ENCODE data around the gene CPED1.
"Not testable (repeated sequence)": the region's sequence is repeated elsewhere in the genome, so short reads cannot be mapped to it uniquely, and the experiment has no call there.

CPED1 gene

DNA sequence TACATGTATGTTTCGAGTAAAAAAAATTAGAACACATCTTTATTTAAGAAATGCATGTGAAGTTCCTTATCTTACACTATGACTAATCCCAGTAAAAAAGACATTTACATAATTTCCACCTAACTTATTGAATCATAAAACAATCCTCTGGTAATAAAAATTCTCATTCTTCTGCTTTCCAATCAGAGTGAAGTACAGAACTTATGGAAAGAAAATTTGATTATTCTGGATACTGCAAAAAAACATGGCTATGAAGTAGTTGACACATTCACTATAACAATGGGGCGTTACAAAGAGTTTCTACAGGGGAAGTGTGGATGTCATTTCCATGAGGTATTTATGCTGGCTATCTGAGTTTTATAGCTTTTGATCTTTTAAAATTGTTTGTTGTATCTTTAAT is 282.6 kb downstream of the CPED1 start:
- no peak for DNase-seq

DNA sequence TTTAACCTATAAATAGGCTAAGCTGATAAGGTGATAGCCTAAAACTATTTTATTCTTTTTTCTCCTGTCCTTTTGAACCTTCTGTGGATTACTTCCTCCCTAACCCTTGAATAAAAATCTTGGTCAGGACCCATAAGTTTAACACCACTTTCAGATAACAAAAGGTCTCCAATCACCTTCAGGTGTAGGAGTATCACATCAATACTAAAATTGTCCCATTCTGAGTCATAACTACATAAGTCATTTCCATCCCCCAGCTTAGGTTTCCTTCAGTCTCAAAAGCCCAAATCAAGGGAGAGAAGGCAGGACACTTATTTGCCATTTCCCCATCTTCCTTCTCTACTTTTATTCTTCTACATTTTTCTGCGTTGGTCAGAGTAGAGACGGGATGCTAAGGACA is 283.4 kb downstream of the CPED1 start:
- no peak for DNase-seq

DNA sequence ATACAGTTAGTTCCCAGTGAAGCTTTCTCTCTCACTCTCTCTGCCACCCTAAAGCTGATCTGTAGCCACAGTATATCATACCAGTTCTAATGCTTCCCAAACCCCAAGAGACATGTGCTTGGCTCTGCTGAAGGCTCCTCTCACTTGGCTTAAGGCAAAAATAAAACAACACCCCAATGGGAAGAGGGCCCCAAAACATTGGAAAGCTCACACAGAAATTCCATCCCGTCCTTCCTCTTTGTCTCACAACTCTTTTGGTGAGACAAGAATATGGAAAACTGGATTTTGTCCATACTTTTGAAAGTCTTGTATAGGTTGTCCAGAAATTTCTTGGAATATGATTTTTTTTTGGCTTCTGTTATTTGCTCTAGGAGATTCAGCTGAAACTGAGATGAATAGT is 284.2 kb downstream of the CPED1 start:
- no peak for DNase-seq

DNA sequence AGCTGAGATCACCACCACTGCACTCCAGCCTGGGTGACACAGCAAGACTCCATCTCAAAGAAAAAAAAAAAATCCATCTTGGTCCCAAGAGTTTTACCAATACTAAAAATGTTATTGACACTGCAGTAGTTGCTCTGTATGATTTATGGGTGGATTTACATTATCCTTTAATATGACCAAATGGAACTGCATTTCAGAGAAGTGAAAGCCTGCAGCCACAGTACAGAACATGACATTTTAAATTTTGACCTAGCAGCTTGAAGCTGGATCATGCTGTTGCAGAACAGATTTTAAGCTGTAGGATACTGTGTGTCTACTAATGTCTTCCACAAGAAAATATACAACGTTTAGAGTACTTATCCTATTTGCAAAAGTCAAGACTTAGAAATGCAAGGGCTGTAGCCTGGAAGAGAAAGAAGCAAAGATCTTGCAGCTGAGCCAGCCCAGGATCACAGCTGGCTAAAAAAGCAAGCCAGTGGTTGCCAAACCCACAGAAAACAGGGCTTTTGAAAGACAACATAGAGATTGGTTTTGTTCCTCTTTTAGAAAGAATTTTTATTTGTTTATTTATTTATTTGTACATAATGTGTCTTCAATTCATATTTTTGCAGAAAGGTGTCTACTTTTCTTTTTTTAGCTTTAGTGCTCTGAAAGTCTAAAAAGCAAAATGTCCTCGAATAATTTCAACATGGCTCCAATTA is 285.1 kb downstream of the CPED1 start:
- no peak for DNase-seq

DNA sequence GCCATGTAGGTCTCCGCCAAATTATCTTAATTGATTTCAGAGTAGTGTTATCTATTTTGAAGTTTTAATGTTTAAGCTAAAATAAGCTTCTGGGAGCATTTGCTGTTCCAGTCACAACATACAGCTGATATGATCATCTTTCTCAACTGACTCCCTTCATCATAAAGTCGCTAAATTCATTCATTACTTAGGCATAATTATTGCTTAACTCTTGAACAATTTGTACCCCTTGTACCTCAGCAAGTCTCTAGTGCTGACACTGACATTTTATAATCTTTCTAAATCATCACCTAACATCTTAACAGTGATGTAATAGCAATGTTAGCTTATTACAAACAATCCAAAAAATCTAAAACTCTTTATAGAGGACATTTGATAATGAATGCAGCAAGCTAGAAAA is 286.0 kb downstream of the CPED1 start:
- no peak for DNase-seq

DNA sequence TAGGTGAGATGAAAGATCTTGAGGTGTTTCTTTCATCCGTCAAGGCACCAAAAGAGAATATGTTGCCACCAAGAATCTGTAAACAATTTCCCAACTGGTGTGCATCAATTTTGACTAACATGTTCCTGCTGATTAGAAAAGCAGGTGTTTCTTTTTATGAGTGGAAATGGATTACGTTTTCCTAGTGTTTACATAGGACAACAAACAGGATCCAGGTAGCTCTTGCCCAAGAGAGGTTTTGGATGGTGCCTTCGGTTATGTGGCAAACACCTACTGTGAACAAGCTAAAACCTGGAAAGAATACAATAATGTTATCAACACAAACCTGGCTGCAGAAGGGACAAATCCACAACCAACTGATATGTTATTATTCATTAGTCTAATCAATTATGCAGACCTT is 286.7 kb downstream of the CPED1 start:
- DNase-seq, result no peak

DNA sequence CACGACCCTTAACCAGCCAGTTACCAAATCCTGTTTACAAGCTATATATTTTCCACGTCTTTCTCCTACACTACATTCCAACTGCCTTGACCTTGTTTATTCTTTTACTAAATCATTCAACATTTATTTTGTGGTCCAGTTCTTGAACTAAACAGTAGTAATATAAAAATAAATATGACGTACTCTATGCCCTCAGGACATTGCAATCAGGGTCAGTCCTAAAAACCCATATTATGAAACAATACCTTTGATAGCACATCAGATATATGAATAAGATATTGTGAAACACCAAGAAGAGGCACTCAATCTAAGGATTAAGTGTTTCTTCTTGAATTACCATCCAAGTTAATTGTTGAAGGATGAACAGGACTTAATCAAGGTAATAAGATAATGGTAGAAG is 287.8 kb downstream of the CPED1 start:
- no peak for DNase-seq

DNA sequence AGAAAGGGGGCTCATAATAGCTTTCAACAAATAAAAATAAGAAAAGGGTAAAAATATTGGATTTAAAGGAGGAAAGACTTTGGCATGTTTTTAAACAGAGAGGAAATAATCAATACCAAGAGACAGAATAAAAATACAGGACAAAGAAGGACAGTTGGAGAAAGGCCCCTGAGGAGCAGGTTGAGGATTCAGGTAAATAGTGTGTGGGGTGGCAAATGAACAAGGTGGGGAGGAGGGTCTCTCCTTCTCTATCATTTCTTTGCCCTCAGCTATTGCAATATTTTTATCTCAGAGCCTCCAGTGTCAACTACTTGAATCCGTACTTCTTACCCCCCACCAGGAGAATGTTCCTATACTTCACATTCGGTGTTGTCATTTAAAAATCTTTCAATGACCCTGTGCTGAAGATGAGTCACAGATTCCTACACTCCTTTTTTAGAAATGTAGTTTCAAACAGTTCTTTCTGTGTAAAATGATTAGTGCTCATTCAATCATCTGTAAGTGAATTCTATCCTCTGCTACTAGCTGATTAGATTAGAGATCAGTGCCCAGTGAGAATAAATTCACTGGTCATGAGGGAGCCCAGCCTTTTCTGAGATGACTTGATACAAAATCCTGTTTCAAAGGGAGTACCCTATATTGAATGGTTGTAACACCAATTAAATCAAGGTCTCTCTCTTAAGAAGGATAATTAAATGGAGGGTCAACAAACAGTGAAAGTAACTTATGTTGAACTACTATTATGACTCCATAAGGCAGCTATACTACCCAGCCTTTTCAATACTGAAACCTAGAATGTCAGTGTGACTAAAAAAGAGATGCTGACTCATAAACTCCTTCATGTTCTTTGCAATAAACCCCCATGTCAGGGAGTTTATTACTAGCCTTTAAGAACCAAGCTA is 289.9 kb downstream of the CPED1 start:
- DNase-seq, result no peak

DNA sequence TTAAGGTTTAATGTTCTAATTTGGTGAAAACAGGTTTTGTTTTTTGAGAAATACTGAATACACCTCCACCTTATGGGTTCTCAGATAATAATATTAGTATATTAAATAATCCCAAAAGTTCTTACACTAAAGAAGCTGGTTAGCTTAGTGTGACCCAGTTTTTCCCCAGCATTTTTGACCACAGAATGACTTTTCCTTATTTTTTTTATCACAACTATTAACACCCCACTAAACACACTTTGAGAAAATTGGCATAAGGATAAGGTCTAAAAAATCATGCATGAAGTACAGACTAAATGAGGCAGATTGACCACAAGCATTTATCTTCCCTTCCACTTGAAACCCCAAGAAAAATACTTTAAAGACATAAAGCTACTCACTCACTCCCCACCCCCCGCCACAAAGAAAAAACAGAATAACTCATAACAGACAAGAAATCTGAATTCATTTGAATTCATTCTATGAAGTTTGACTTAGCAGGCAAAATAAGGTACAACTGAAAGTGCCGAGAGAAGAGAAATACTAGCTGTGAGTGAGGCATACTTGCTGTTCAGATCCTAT is 290.6 kb downstream of the CPED1 start:
- DNase-seq, result no peak

DNA sequence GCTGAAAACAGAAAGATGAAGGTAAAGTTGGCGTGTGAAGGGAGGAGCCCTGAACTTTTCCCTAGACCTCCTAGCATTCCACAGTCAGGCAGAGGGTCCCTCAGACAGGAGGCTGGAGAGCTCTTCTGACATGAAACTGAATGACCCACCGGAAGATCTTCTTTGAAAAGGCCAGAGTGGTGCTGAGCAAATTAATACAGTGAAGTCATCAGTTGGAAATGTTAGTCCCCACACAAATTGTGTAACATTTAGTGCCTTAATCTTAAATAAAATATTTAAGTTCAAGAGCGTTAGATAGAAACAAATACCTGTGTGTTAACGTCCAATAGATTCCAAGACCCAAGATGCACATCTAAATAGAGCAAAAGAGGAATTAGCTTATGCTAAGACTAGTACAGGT is 291.3 kb downstream of the CPED1 start:
- no peak for DNase-seq

DNA sequence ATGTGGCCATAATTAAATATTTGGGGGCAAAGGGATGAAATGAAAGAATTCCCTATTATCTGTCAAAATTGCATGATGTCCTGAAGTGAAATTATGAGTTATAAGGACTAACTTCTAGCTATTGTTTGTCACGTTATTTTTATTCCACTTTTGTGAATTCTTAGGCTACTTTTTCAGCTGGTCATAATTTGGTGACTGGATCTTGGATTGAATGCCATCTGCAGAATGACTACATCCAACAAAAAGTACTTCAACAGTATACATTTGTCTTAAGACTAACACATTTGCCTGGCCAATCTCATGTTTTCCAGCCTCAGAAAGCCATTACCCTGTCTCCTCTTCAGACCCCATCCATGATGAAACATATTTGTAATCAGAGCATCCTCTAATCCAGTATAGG is 292.1 kb downstream of the CPED1 start:
- DNase-seq, result no peak

DNA sequence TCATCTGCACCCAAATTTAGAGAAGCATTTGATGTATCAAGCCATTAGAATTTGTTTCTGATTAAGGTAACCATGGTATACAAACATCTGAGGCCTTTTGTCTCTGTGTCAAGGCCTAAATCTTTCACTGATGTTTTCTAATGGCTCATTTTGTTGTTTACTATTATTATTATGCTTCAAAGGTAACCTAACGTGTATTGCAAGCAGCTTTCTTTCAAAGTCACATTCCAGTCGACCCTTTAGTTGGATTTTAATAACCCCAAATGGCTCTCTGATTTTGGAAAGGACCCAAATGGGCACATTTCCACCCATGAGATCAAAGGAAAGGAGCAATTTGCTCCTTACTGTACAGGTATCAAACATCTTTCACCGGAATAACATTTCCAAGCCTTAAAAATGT is 293.6 kb downstream of the CPED1 start:
- no peak for DNase-seq

DNA sequence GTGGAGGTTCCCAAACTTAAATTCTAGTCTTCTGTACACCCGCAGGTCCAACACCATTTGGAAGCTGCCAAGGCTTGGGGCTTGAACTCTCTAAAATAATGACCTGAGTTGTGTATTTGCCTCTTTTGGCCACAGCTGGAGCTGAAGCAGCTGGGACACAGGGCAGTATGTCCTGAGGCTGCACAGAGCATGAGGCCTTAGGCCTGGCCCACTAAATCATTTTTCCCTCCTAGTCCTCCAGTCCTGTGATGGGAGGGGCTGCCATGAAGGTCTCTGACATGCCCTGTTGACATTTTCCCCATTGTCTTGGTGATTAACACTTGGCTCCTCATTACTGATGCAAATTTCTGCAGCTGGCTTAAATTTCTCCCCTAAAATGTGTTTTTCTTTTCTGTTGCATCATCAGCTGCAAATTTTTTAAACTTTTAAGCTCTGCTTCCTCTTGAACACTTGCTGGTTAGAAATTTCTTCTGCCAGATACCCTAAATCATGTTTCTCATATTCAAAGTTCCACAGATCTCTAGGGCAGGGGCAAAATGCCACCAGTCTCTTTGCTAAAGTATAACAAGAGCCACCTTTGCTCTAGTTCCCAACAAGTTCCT is 296.7 kb downstream of the CPED1 start:
- no peak for DNase-seq

DNA sequence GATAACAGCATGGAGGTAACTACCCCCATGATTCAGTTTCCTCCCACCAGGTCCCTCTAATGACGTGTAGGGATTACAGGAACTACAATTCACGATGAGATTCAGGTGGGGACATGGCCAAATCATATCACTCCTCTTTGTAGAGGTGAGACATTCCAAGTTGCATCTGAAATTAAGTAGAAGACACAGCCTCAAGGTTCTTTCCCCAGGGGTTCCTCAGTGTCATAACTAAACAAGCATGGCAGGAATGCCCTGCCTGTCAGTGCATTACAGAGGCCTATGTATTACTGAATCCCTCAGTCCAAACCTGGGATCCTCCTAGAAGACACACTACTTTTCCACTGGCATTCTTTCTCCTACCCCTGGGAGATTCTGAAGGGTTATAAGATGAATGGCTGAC is 297.7 kb downstream of the CPED1 start:
- DNase-seq, result no peak

DNA sequence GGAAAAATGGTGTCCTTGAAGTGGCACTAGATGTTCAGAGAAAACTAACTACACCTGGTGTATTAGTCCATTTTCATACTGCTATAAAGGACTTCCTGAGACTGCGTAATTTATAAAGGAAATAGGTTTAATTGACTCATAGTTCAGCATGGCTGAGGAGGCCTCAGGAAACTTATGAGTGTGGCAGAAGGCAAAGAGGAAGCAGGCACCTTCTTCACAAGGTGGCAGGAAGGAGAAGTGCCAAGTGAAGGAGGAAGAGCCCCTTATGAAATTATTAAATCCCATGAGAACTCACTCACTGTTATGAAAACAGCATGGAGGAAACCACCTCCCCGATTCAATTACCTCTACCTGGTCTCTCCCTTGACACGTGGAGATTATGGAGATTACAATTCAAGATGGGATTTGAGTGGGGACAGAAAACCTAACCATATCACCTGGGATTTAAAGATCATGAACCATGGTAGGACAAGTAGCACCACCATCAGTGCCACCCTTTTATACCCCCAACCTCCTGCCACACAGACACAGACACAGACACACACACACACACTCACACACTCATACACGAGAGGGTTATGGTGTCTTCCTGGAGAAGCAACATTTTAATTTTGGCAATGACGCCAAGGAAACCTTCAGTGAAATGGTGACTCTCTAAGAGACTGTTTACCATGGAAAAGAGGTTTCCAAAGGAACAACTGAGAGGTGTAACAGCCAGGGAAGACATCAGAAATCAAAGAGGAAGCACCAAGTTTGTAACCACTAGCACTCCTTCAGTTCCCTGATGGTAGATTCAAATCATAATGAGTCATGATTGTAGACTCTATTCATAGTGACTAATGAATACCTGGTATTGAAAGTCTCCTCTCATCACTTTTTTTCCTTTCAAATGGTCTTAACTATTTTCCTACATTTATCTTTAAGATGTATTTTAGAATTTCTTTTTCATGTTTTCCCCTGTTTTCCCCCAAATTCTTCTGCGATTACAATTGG is 298.5 kb downstream of the CPED1 start:
- DNase-seq, result no peak

DNA sequence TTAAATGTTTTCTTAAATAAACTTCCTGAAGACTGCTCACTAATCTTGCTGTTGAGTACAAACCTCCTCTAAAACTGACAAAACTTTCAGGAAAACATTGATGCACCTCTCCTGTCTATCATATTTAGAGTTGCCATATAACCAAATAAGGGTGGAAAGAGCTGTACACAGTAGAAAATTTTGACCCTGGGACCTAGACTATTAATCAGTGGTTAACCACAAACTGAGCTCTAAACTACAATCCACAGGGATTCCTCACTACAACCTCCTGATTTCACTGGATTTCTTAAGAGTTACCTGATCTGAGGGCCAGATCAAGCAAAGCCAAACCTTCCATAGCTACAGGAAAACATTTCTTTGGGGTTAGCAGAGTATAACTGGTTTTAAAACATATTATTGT is 300.4 kb downstream of the CPED1 start:
- DNase-seq, result no peak

DNA sequence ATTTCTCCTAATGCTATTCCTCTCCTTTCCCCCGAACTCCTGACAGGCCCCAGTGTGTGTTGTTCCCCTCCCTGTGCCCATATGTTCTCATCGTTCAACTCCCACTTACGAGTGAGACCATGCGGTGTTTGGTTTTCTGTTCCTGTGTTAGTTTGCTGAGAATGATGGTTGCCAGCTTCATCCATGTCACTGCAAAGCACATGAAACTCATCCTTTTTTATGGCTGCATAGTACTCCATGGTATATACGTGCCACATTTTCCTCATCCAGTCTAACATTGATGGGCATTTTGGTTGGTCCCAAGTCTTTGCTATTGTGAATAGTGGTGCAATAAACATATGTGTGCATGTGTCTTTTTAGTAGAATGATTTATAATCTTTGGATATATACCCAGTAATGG is 301.4 kb downstream of the CPED1 start:
- not testable (repeated sequence) for DNase-seq

DNA sequence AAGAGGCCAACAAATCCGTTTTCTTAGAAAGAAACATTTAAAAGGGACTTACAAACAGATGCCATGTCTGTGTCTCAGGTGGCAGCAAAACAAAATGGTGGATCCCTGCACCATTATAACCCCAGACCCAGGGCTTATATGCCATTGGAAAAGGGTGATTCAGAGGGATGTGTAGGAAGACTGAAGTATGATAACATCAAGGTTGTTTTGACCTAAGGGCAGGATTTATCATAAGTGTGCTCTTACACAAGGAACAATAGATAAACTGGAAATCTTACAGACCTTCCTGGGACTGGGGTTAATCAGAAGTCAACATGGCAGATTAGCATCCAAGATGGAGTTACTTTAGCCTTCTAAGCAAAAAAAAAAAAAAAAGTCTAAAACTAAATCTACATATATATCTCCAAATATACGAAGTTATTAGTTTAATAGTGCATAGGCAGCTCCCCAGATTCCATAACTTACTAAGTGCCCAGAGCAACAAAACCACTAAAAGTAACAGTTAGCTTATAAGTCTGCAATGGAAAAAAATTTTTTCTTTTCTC is 306.0 kb downstream of the CPED1 start:
- DNase-seq, result no peak

DNA sequence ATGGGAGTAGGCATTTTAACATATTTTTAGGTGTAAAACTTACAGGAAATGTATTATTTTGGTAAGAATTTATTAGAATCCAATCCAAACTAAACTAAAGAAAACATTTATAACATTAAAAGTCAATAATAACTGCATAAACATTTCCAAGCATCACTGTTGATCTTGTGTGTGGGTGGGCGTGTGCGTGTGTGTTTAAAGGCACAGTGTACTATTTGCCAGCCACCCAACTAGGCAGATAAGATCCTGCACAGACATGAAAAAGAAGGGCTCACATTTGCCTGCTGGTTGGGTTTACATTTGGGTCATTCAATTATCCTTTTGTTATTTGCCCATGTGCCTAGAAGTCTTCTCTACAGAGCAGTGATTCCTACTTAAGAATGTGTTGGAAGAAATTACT is 309.3 kb downstream of the CPED1 start:
- DNase-seq, result no peak

DNA sequence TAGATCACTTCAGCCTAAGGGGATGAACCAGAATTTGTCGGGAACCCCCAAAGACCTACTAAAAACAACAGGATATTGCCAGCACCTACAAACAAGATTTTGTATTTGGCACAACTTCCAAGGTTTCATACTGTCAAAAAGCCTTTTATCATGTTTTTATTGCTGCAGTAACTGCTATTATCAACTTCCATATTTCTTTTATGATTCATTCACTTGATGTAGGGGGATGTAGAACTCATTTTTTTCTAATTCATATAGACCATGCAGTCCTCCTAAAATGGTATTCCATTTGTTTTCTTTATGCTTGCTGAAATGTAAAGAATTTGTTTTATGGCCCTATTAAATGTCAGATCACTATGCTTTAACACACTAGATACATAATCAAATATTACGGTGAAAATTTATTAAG is 310.3 kb downstream of the CPED1 start:
- DNase-seq, result no peak

DNA sequence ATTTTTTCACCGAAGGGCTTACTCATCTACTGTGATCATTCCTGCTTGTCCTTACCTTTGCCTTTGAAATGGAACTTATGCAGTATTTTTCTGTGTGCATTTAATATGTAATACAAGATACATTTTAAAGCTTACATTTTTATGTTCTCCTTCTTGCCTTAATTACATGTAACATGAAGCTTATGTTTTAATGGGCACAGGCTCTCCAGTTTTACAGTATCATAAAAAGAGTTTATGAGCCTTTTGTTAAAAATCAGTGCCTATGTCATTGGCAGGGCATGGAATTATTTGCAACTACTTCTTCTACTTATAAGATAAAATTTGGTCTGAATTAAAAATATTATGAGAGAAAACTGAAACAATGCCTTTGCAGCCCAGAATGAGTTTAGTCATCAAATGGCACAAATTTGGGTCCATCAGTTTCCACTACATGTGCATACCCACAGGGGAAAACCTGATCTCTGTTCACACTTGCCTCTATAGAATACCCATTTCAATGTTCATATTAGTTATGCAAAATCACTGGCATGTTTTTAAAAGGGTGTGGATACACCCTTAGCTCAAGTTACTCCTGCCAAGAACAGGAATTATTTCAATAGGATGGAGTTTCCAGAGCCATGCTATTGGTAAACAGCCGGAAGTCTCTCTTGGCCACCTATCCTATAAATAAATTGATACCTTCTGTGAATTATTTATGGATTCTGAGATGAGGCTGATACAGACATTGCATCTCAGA is 312.3 kb downstream of the CPED1 start:
- DNase-seq, result no peak

Measured in NCI-H524 treated with DMSO at 0.1 percent for 48 hours (cell line).